GM18951 (cell line): ENCODE data around the gene TMEM129.
"Not testable (repeated sequence)": the region's sequence is repeated elsewhere in the genome, so short reads cannot be mapped to it uniquely, and the experiment has no call there.

Source experiments
- POLR2A ChIP-seq: IDR thresholded peaks from 4 replicates; pipeline ENCODE4 v1.6.1; 2011; ENCODE audit warnings: mild to moderate bottlenecking; ENCODE audit not compliant: insufficient read length, insufficient read depth; ENCODE audit errors: extremely low read depth
- in situ Hi-C: fragments of 300-500 bp; cut with MboI; formaldehyde crosslinking; loops from one replicate; pipeline ENCODE4 v1.12.0; 2022; ENCODE audit warnings: low sequenced_read_pairs, mixed read lengths, inconsistent platforms; ENCODE audit not compliant: unreplicated experiment

Gene TMEM129

DNA sequence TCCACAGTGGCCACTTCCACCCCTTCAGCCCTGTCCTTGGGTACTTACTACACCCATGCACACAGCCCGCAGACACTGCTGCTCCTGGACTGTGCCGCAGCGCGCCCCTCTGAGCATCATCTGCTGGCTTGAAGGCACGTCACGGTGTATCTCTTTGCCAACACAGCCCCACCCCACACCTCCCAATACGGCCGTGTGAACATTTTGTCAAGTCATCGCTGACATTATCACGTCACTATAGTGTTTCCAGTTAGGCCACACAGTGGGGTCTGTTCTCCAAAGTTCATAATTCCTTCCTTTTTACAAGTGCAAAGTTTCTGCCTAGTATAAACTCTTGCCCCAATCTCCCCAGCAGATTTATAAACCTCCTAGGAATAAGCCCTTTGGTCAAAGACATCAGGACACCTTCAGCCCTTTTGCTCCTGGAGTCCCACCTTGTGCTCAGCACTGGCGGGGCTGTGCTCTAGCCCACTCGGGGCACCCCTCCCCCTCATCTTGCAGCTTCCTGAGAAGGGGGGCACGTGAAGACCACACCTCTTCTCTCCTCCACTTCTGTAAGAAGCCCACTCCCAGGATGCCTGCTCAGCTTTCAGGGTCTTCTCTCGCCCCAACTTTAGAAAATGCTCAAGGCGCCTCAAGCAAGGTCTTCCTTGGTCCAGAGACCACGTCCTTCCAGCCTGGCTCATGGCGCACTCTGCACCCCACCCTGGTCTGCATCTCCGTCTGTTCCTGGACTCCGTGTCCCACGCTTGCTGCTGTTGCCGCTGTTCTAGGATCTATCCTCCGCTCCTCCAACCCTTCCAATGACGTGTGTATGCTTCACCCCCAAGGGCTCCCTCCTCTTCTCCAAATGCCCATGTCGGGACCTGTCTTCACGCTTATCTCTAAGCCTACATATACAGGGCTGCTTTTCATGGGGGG, 44.3 kb downstream of the TMEM129 start:
- in situ Hi-C loops, result no loop called here
- no peak for TF ChIP-seq POLR2A

DNA sequence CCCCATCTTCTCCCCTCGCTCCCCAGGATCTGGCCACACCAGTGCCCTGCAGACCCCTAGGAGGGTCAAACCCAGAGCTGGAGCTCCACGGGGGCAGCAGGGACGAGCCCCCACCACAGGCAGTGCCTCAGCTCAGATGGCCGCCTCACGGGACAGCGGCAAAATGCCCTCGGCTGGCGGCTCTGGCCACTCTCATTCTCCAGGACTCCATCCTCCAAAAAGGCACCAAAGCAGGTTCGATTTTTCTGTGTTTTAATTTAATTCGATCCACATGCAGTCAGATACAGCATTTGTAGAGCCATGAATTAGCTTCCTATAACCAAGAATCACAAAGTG, 45.4 kb downstream of the TMEM129 start:
- no peak for TF ChIP-seq POLR2A
- in situ Hi-C loops, result no loop called here

- in situ Hi-C loops, result no loop called here
- no peak for TF ChIP-seq POLR2A
These were observed 45.9 kb downstream of the TMEM129 start for GRCh38 chr4:1675136-1675801.

DNA sequence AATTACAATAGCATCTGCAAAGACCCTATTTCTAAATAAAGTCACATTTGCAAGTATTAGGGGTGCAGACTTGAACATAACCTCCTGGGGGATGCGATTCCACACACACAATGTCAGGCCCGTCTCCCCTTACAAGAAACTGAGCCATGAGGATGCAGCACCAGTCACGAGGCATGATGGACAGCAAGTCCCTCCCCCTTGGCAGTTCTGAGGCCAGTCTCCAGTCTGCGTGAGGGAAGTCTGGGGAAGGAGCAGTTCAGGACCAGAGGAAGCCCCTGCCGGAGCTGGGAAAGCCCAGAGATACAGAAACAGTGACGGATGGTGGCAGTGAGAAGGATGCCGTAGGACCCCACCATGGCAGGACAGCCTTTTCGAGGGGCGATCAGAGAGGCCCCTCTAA, 46.4 kb downstream of the TMEM129 start:
- in situ Hi-C loops, result no loop called here
- no peak for TF ChIP-seq POLR2A

- TF ChIP-seq POLR2A, result no peak
- in situ Hi-C loops, result no loop called here
These were observed 47.5 kb downstream of the TMEM129 start for GRCh38 chr4:1673671-1674070.

GRCh38 chr4:1671011-1671410, 50.1 kb downstream of the TMEM129 start:
- in situ Hi-C loops, result not testable (repeated sequence)

DNA sequence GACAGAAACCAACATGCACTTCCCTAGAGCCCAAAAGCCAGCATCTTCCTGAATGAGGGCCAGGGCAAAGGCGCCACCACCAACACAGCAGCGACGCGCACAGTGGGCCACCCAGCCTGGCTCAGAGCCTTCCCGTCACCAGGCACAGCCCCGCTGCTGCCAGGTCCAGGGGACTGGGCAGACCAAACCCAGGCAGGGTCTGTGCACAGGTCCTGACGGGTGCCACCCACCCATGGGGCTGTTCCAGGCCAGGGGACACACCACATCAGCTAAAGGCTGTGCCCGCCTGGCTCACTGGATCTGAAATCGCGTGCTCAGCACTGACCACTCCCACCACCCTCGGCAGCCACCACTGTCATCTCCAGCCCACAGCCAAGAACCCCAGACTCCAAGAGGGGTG, 50.8 kb downstream of the TMEM129 start:
- in situ Hi-C loops, result no loop called here
- TF ChIP-seq POLR2A, result no peak

GRCh38 chr4:1669850-1670249, 51.3 kb downstream of the TMEM129 start:
- TF ChIP-seq POLR2A, result no peak
- in situ Hi-C loops, result no loop called here

DNA sequence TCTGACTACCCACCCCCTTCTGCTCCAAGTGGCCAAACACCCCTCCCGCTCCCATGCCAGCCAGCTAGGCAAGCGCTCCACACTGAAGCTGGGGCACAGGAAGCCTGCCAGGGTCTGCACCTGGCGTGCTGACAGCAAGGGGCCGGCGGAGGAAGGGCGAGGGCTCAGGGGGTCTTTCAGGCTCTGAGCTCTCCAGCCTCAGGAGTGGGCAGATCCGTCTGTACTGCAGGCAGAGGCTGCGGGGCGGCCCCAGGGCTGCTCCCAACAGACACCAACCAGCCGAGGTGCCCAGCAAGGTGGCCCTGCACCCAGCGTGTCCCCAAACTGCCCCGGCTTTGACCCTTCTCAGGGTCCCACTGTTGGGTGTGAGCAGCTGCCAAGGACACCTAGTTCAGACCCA, 51.9 kb downstream of the TMEM129 start:
- TF ChIP-seq POLR2A, result no peak
- in situ Hi-C loops, result no loop called here

- TF ChIP-seq POLR2A, result no peak
These were observed 52.7 kb downstream of the TMEM129 start for GRCh38 chr4:1668488-1668840.

DNA sequence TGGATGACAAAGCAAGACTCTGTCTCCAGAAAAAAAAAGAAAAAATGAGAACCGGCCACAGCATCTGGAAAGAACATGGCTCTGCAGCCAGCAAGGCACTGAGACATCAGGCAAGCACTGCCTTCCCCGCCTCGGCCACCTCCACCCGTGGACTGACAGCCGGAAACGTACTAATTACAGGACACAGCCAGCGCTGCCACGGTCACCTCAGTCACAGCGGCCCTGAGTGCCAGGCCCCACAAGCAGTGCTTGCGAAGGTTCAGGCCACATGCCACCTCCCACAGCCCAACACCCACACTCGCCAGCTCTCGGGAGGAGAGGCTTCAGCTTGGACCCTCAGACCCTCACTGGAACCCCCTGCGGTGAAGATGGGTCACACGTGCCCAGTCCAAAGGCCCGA, 53.9 kb downstream of the TMEM129 start:
- no peak for TF ChIP-seq POLR2A
- in situ Hi-C loops, result no loop called here

More at GRCh38 chr4:1668488-1668840, 52.7 kb downstream of the TMEM129 start:
- in situ Hi-C loops, result no loop called here

- no peak for TF ChIP-seq POLR2A
- in situ Hi-C loops, result no loop called here
These were observed 54.7 kb downstream of the TMEM129 start for GRCh38 chr4:1666391-1666790.
